GM18858 (cell line): ENCODE measurements around the gene RYR1.
"Not testable (repeated sequence)": the region's sequence is repeated elsewhere in the genome, so short reads cannot be mapped to it uniquely, and the experiment has no call there.

Experiments used
- ATAC-seq: cut with Tn5 transposase; IDR thresholded peaks from one replicate; pipeline ENCODE4 v1.9.1; 2021; ENCODE audit not compliant: unreplicated experiment

RYR1 gene

GRCh38 chr19:38512277-38512676, 78.8 kb downstream of the RYR1 start:
- no peak for ATAC-seq

- ATAC-seq = not testable (repeated sequence)
Observed at GRCh38 chr19:38513156-38513555, 79.7 kb downstream of the RYR1 start.

GRCh38 chr19:38513762-38514167, 80.3 kb downstream of the RYR1 start:
- no peak for ATAC-seq

- no peak for ATAC-seq
Observed at GRCh38 chr19:38514812-38515633, 81.5 kb downstream of the RYR1 start.

- no peak for ATAC-seq
Observed at GRCh38 chr19:38515896-38516295, 82.4 kb downstream of the RYR1 start.

- ATAC-seq = no peak
Observed at GRCh38 chr19:38516802-38517201, 83.3 kb downstream of the RYR1 start.

GRCh38 chr19:38517321-38517720, 83.8 kb downstream of the RYR1 start:
- ATAC-seq = no peak

GRCh38 chr19:38517980-38518379, 84.5 kb downstream of the RYR1 start:
- not testable (repeated sequence) for ATAC-seq

GRCh38 chr19:38519168-38519567, 85.7 kb downstream of the RYR1 start:
- ATAC-seq = no peak

GRCh38 chr19:38519988-38520387, 86.5 kb downstream of the RYR1 start:
- ATAC-seq = no peak

GRCh38 chr19:38522915-38523314, 89.4 kb downstream of the RYR1 start:
- ATAC-seq = no peak

GRCh38 chr19:38523319-38523718, 89.8 kb downstream of the RYR1 start:
- no peak for ATAC-seq

GRCh38 chr19:38524369-38524768, 90.9 kb downstream of the RYR1 start:
- no peak for ATAC-seq

GRCh38 chr19:38524994-38525634, 91.6 kb downstream of the RYR1 start:
- no peak for ATAC-seq

- no peak for ATAC-seq
Observed at GRCh38 chr19:38526430-38526829, 92.9 kb downstream of the RYR1 start.

- no peak for ATAC-seq
Observed at GRCh38 chr19:38527466-38528136, 94.1 kb downstream of the RYR1 start.

- ATAC-seq = no peak
Observed at GRCh38 chr19:38528213-38528755, 94.8 kb downstream of the RYR1 start.

GRCh38 chr19:38528931-38529330, 95.4 kb downstream of the RYR1 start:
- ATAC-seq = no peak

- ATAC-seq = no peak
Observed at GRCh38 chr19:38531515-38531914, 98.0 kb downstream of the RYR1 start.

GRCh38 chr19:38532939-38533338, 99.4 kb downstream of the RYR1 start:
- ATAC-seq = no peak

- no peak for ATAC-seq
Observed at GRCh38 chr19:38534574-38534973, 101.1 kb downstream of the RYR1 start.

GRCh38 chr19:38535212-38535611, 101.7 kb downstream of the RYR1 start:
- no peak for ATAC-seq
